ENCODE measurements around the gene MANSC1.

MANSC1 gene

DNA sequence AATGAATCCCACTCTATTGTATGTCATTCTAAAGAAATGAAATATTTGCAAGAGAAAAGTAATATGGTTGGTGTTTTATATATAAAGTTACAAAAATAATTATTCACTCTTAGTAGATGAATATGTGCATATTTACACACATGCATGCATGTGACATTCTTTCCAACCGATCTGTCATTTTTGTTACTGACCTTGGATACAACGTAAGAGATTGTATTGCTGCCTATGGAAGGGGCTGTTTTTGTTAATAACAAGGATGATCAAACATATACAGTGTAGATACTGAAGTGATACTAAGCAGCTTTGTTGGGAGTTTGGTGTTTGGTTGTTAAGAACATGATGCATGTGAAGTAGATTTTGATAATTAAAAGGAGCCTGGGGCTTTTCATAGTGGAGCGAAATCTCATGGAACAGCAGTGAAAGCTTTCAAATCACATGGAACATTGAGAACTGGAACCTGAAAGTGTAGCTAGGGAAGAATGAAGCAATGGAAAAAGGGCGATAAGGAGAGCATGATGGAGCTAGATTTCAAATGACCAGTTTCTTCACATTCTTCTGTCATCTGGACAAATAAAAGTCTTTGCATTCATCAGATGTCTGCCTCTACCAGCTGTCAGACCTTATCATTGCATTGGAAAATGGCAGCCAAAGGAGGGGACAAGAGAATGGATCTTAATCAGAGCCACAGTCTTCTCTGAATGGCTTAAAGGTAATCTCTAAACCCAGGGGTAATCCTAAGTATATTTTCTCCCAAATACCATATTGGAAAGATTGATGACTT, 16.8 kb upstream of the MANSC1 start:
- no peak overlapping the region for H3K4me3 ChIP-seq (ENCODE audit: low read length)
- H3K36me3 ChIP-seq (ENCODE audit: control insufficient read depth, low read length): no peaks in the 10 kb centered on the region
- H3K4me2 ChIP-seq (ENCODE audit: low read length): no peak overlapping the region
- no peak for TF ChIP-seq EZH2phosphoT487 (IDR thresholded peaks at IDR 0.05; ENCODE audit: borderline replicate concordance, low read length)
- TF ChIP-seq, protein P1, sequence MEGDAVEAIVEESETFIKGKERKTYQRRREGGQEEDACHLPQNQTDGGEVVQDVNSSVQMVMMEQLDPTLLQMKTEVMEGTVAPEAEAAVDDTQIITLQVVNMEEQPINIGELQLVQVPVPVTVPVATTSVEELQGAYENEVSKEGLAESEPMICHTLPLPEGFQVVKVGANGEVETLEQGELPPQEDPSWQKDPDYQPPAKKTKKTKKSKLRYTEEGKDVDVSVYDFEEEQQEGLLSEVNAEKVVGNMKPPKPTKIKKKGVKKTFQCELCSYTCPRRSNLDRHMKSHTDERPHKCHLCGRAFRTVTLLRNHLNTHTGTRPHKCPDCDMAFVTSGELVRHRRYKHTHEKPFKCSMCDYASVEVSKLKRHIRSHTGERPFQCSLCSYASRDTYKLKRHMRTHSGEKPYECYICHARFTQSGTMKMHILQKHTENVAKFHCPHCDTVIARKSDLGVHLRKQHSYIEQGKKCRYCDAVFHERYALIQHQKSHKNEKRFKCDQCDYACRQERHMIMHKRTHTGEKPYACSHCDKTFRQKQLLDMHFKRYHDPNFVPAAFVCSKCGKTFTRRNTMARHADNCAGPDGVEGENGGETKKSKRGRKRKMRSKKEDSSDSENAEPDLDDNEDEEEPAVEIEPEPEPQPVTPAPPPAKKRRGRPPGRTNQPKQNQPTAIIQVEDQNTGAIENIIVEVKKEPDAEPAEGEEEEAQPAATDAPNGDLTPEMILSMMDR (IDR thresholded peaks at IDR 0.05; ENCODE audit: low read depth, low read length, poor library complexity, severe bottlenecking): no peak
- H4K20me1 ChIP-seq (ENCODE audit: control insufficient read depth, insufficient read depth, low read depth, low read length): no peaks in the 10 kb centered on the region
- H3F3A ChIP-seq (ENCODE audit: control insufficient read depth, insufficient read depth): 0 out of 2 replicates have a peak, but pooled peaks cover 2% of the 10 kb centered on the region
- no peaks in the 10 kb centered on the region for H3K9me2 ChIP-seq (replicated peaks; ENCODE audit: control insufficient read depth, low read length)
- no peak overlapping the region for H3K27ac ChIP-seq (ENCODE audit: low read depth, low read length)
- peaks cover 3% of the 10 kb centered on the region; the same call in 1 of the 2 replicates for H3K4me1 ChIP-seq (ENCODE audit: control insufficient read depth, low read length)
- no peaks in the 10 kb centered on the region for H3K27me3 ChIP-seq (ENCODE audit: control insufficient read depth, low read length)
- no peaks in the 10 kb centered on the region for H3K9me3 ChIP-seq (ENCODE audit: control insufficient read depth, insufficient read depth, low read length)
- no peaks in the 10 kb centered on the region for H3K79me2 ChIP-seq (ENCODE audit: control insufficient read depth, low read length)

DNA sequence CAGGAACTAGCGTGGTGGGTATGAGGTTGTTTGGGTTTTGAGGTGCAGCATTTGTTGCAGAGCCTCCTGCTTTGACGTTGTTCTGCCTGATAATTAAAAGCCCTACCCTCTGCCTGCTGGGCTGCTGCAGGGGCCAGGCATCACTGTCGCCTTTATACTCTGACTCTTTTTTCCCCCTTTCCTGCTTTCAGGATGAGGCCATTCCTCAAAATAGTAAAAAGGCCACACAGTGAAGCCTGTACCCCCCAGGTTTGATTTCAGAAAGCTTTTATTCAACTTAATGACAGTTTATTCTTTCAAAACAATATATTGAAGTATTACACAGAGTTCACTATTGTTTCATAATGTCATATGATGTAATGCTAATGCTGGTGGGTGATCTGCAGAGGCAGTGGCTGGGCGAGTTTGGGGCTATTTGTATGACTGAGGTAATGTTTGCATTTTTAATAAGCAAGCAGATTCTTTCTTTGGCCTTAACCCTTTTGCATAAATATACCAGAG, 15.9 kb upstream of the MANSC1 start:
- TF ChIP-seq, protein P1 (IDR thresholded peaks at IDR 0.05; ENCODE audit: low read depth, low read length, poor library complexity, severe bottlenecking): no peak
- no peak for TF ChIP-seq EZH2phosphoT487 (IDR thresholded peaks at IDR 0.05; ENCODE audit: borderline replicate concordance, low read length)
- no peak overlapping the region for H3K4me2 ChIP-seq (ENCODE audit: low read length)
- H3K4me1 ChIP-seq (ENCODE audit: control insufficient read depth, low read length): peaks cover 3% of the 10 kb centered on the region; the same call in 1 of the 2 replicates
- H3K27me3 ChIP-seq (ENCODE audit: control insufficient read depth, low read length): no peaks in the 10 kb centered on the region
- H3K27ac ChIP-seq (ENCODE audit: low read depth, low read length): no peak overlapping the region
- H3F3A ChIP-seq (ENCODE audit: control insufficient read depth, insufficient read depth): 0 out of 2 replicates have a peak, but pooled peaks cover 2% of the 10 kb centered on the region
- H3K9me3 ChIP-seq (ENCODE audit: control insufficient read depth, insufficient read depth, low read length): no peaks in the 10 kb centered on the region
- no peaks in the 10 kb centered on the region for H3K79me2 ChIP-seq (ENCODE audit: control insufficient read depth, low read length)
- H3K9me2 ChIP-seq (replicated peaks; ENCODE audit: control insufficient read depth, low read length): no peaks in the 10 kb centered on the region
- no peaks in the 10 kb centered on the region for H3K36me3 ChIP-seq (ENCODE audit: control insufficient read depth, low read length)
- no peaks in the 10 kb centered on the region for H4K20me1 ChIP-seq (ENCODE audit: control insufficient read depth, insufficient read depth, low read depth, low read length)
- no peak overlapping the region for H3K4me3 ChIP-seq (ENCODE audit: low read length)

DNA sequence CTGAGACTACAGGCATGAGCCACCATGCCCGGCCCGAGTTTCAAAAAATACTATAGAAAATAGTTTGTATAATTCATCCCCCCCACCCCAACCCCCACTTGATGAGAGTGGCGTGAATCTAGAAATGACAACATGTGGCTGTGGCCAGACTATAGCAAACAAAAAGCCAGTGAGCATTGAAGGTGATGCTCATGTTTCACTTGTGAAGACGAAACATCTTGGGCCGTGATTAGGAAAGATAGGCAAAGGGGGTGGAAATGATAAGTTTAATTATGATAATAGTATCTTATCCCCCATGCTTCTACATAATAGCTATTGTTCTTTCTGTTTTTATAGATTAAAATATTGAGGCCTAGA, 15.4 kb upstream of the MANSC1 start:
- no peak overlapping the region for H3K4me2 ChIP-seq (ENCODE audit: low read length)
- H3K4me3 ChIP-seq (ENCODE audit: low read length): no peak overlapping the region
- no peaks in the 10 kb centered on the region for H3K9me3 ChIP-seq (ENCODE audit: control insufficient read depth, insufficient read depth, low read length)
- TF ChIP-seq, protein P1 (IDR thresholded peaks at IDR 0.05; ENCODE audit: low read depth, low read length, poor library complexity, severe bottlenecking): no peak
- no peak for TF ChIP-seq EZH2phosphoT487 (IDR thresholded peaks at IDR 0.05; ENCODE audit: borderline replicate concordance, low read length)
- H3K36me3 ChIP-seq (ENCODE audit: control insufficient read depth, low read length): no peaks in the 10 kb centered on the region
- no peaks in the 10 kb centered on the region for H3K9me2 ChIP-seq (replicated peaks; ENCODE audit: control insufficient read depth, low read length)
- H4K20me1 ChIP-seq (ENCODE audit: control insufficient read depth, insufficient read depth, low read depth, low read length): no peaks in the 10 kb centered on the region
- 0 out of 2 replicates have a peak, but pooled peaks cover 2% of the 10 kb centered on the region for H3F3A ChIP-seq (ENCODE audit: control insufficient read depth, insufficient read depth)
- H3K27me3 ChIP-seq (ENCODE audit: control insufficient read depth, low read length): no peaks in the 10 kb centered on the region
- H3K79me2 ChIP-seq (ENCODE audit: control insufficient read depth, low read length): no peaks in the 10 kb centered on the region
- H3K27ac ChIP-seq (ENCODE audit: low read depth, low read length): no peak overlapping the region
- peaks cover 3% of the 10 kb centered on the region; the same call in 1 of the 2 replicates for H3K4me1 ChIP-seq (ENCODE audit: control insufficient read depth, low read length)

All from DOHH2 (cell line).